Measurements from ENCODE around the gene CPEB4. TPM values are rescaled to one million over a fixed set of nuclear protein-coding genes. Genes with fewer than 3 reads are reported as not detected.

Gene CPEB4
- total and polyA plus RNA-seq, 10 of the 15 experiments (the other 5 are each of a cell fraction or from before 2014, with no cell fraction given): 6.9 to 33.1 (median 20.4) TPM

GRCh38 chr5:173974688-173975239 is 86.6 kb downstream of the CPEB4 start:
- Histone ChIP-seq H3K79me2 (ENCODE audit: control insufficient read depth, insufficient read depth, low read length) (no peaks in the 10 kb centered on the region), H3K36me3 (ENCODE audit: control insufficient read depth in 2 of 2, insufficient read depth in 2 of 2, low read length in 1 of 2) (no peaks in the 10 kb centered on the region), H4K20me1 (ENCODE audit: control insufficient read depth, insufficient read depth) (no peaks in the 10 kb centered on the region), H3K4me2 (ENCODE audit: control insufficient read depth, insufficient read depth) (no peak overlapping the region), H3K9me3 (replicated peaks; ENCODE audit: control insufficient read depth, insufficient read depth, low read length) (no peaks in the 10 kb centered on the region), H3K4me1 (ENCODE audit: control insufficient read depth, insufficient read depth, low read length) (peaks cover 12% of the 10 kb centered on the region), H2AFZ (ENCODE audit: control insufficient read depth, low read depth, low read length) (no peak overlapping the region), H3K27ac (ENCODE audit: control insufficient read depth, insufficient read depth) (no peak overlapping the region), H3K27me3 (replicated peaks in 1 of 2; ENCODE audit: control insufficient read depth in 2 of 2, insufficient read depth in 2 of 2, low read length in 1 of 2) (no peaks in the 10 kb centered on the region), H3K9ac (ENCODE audit: control insufficient read depth, insufficient read depth, low read length) (no peak overlapping the region), H3K4me3 (no peak overlapping the region)
- BruUV-seq (replicated peaks): no TSS peak
- ChIA-PET RAD21 (ENCODE audit: unreplicated experiment) (interaction anchor here (0.7 to 5.6 kb wide), 5 partner anchors 11 to 358 kb away, joined by 3 to 90 read pairs (median 3); partner anchors contain the start of gene BOD1), POLR2A (interaction anchor here (0.5 to 1.1 kb wide), 2 partner anchors 44 to 358 kb away, joined by 3 read pairs; partner anchors contain the start of gene BOD1), SMC1A (ENCODE audit: uncharacterized antibody, unreplicated experiment) (interaction anchor here (0.9 to 8.5 kb wide), 7 partner anchors 17 to 365 kb away, joined by 3 to 171 read pairs (median 4); partner anchors contain the start of gene BOD1), CTCF (interaction anchor here (0.7 to 6.8 kb wide), 11 partner anchors 9 to 395 kb away, joined by 3 to 242 read pairs (median 3); partner anchors contain the start of gene BOD1)
- intact Hi-C loops (cut with micrococcal nuclease; ENCODE audit: unreplicated experiment): loop anchor here (5.0 to 10.0 kb wide), 4 partner anchors 152 to 680 kb away; no protein-coding TSS in a partner anchor
- no peak for FAIRE-seq
- in situ Hi-C loops (cut with MboI): no loop called here
- 55% methylated on average over 5 of the region's 5 CpGs for WGBS (ENCODE audit: insufficient coverage, insufficient replicate concordance, low lambda C conversion rate, missing lambda C conversion rate)
- DNase-seq (ENCODE audit: low read depth, low spot score): no peak
- ATAC-seq: no peak
- TF ChIP-seq BRCA1 (IDR thresholded peaks at IDR 0.05; ENCODE audit: low read depth, low read length) (no peak), FOS (IDR thresholded peaks at IDR 0.05; ENCODE audit: borderline replicate concordance, extremely low read depth, insufficient read length) (no peak), POLR2A (IDR thresholded peaks at IDR 0.05; ENCODE audit: low read depth, low read length) (no peak), SMAD5 (IDR thresholded peaks at IDR 0.05; ENCODE audit: low read depth) (no peak), STAT3 (IDR thresholded peaks at IDR 0.05; ENCODE audit: low read depth, low read length) (no peak), USF2 (IDR thresholded peaks at IDR 0.05; ENCODE audit: borderline replicate concordance, low read depth, low read length) (no peak), BCL3 (IDR thresholded peaks at IDR 0.05; ENCODE audit: borderline replicate concordance, insufficient read depth, low read depth, low read length, poor library complexity, severe bottlenecking) (no peak), ZNF384 (IDR thresholded peaks at IDR 0.05; ENCODE audit: borderline replicate concordance, low read depth, low read length) (no peak), CHD1 (IDR thresholded peaks at IDR 0.05; ENCODE audit: low read depth, low read length) (no peak), CREM (IDR thresholded peaks at IDR 0.05; ENCODE audit: low read depth) (no peak), TARDBP (IDR thresholded peaks at IDR 0.05; ENCODE audit: borderline replicate concordance) (no peak), E2F8 (IDR thresholded peaks at IDR 0.05; ENCODE audit: low read depth, partially characterized antibody) (no peak)
